Measurements from ENCODE around the gene BAAT.

GRCh38 chr9:101432171-101432570 is 47.4 kb upstream of the BAAT start:
- TF ChIP-seq, protein P1, sequence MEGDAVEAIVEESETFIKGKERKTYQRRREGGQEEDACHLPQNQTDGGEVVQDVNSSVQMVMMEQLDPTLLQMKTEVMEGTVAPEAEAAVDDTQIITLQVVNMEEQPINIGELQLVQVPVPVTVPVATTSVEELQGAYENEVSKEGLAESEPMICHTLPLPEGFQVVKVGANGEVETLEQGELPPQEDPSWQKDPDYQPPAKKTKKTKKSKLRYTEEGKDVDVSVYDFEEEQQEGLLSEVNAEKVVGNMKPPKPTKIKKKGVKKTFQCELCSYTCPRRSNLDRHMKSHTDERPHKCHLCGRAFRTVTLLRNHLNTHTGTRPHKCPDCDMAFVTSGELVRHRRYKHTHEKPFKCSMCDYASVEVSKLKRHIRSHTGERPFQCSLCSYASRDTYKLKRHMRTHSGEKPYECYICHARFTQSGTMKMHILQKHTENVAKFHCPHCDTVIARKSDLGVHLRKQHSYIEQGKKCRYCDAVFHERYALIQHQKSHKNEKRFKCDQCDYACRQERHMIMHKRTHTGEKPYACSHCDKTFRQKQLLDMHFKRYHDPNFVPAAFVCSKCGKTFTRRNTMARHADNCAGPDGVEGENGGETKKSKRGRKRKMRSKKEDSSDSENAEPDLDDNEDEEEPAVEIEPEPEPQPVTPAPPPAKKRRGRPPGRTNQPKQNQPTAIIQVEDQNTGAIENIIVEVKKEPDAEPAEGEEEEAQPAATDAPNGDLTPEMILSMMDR (IDR thresholded peaks at IDR 0.05), result no peak
- TF ChIP-seq POLR2A (IDR thresholded peaks at IDR 0.05), result no peak
